WTC11 (cell line): ENCODE data around the gene ZBTB32. TPM values are rescaled to one million over a fixed set of nuclear protein-coding genes. Genes with fewer than 3 reads are reported as not detected.

Source experiments
- ATAC-seq: fragments of 200-7000 bp; cut with Tn5 transposase; 2 replicates; pipeline ENCODE4 v1.10.0; 2021; ENCODE audit warnings: mild to moderate bottlenecking, moderate library complexity
- CTCF ChIA-PET: fragments of 300-600 bp; sonication (Branson Sonifier 250); formaldehyde crosslinking; loops from one replicate; lab custom pipeline; 2021; ENCODE audit warnings: antibody characterized with exemption; lab: Charles Lee
- POLR2A ChIA-PET: fragments of 350-600 bp; sonication (Branson Sonifier 250); formaldehyde crosslinking; loops from one replicate; lab custom pipeline; 2021; ENCODE audit warnings: antibody characterized with exemption; lab: Charles Lee
- DNase-seq: peaks from one replicate; pipeline ENCODE4 v3.0.0; 2021; ENCODE audit warnings: low spot score
- H3K27ac Mint-ChIP-seq: 2 replicates; pipeline ENCODE4 v1.8.0; 2021; ENCODE audit warnings: mixed read lengths
- H3K27me3 Mint-ChIP-seq: 2 replicates; pipeline ENCODE4 v1.8.0; 2021; ENCODE audit warnings: low read depth, mild to moderate bottlenecking, moderate library complexity, mixed read lengths
- H3K36me3 Mint-ChIP-seq: 2 replicates; pipeline ENCODE4 v1.8.0; 2021; ENCODE audit warnings: mixed read lengths
- H3K4me1 Mint-ChIP-seq: 2 replicates; pipeline ENCODE4 v1.8.0; 2022; ENCODE audit warnings: mixed read lengths
- H3K4me3 Mint-ChIP-seq: 2 replicates; pipeline ENCODE4 v1.8.0; 2021; ENCODE audit warnings: mild to moderate bottlenecking, moderate library complexity, mixed read lengths
- H3K9me3 Mint-ChIP-seq: 2 replicates; pipeline ENCODE4 v1.8.0; 2021; ENCODE audit warnings: mixed read lengths
- CREB1 ChIP-seq: sonication (generic); formaldehyde crosslinking; IDR thresholded peaks from 2 replicates; pipeline ENCODE4 v1.8.0; 2023; ENCODE audit warnings: mild to moderate bottlenecking, missing genetic modification reagents
- E2F1 ChIP-seq: sonication (generic); formaldehyde crosslinking; IDR thresholded peaks from 2 replicates; pipeline ENCODE4 v1.8.0; 2022; ENCODE audit warnings: mild to moderate bottlenecking, missing genetic modification reagents
- ERG ChIP-seq: fragments of 250-450 bp; sonication (Bioruptor Pico); IDR thresholded peaks from 2 replicates; pipeline ENCODE4 v1.8.0; 2021; ENCODE audit warnings: mild to moderate bottlenecking
- IRF2 ChIP-seq: sonication (generic); formaldehyde crosslinking; IDR thresholded peaks from 2 replicates; pipeline ENCODE4 v1.8.0; 2022; ENCODE audit warnings: low read depth, missing genetic modification reagents, borderline replicate concordance
- JAZF1 ChIP-seq: fragments of 250-450 bp; sonication (Bioruptor Pico); IDR thresholded peaks from 2 replicates; pipeline ENCODE4 v1.9.0; 2021; ENCODE audit warnings: moderate library complexity, mild to moderate bottlenecking, inconsistent platforms
- KAT7 ChIP-seq: sonication (generic); formaldehyde crosslinking; IDR thresholded peaks from 2 replicates; pipeline ENCODE4 v1.8.1; 2023; ENCODE audit warnings: missing genetic modification reagents, mild to moderate bottlenecking, borderline replicate concordance
- MAX ChIP-seq: sonication (generic); formaldehyde crosslinking; IDR thresholded peaks from 2 replicates; pipeline ENCODE4 v1.8.0; 2022; ENCODE audit warnings: mild to moderate bottlenecking, missing genetic modification reagents
- MLX ChIP-seq: sonication (generic); formaldehyde crosslinking; IDR thresholded peaks from 2 replicates; pipeline ENCODE4 v1.8.1; 2023; ENCODE audit warnings: mild to moderate bottlenecking, missing genetic modification reagents, moderate library complexity
- MYBL2 ChIP-seq: sonication (generic); formaldehyde crosslinking; IDR thresholded peaks from 2 replicates; pipeline ENCODE4 v1.8.1; 2023; ENCODE audit warnings: mild to moderate bottlenecking, moderate library complexity, missing genetic modification reagents
- NR2C2 ChIP-seq: sonication (generic); formaldehyde crosslinking; IDR thresholded peaks from 2 replicates; pipeline ENCODE4 v1.8.0; 2022; ENCODE audit warnings: mild to moderate bottlenecking, missing genetic modification reagents
- OVOL2 ChIP-seq: fragments of 250-450 bp; sonication (Bioruptor Pico); IDR thresholded peaks from 2 replicates; pipeline ENCODE4 v1.9.0; 2021; ENCODE audit warnings: mild to moderate bottlenecking, borderline replicate concordance
- PREB ChIP-seq: sonication (generic); formaldehyde crosslinking; IDR thresholded peaks from 2 replicates; pipeline ENCODE4 v1.8.1; 2022; ENCODE audit warnings: mild to moderate bottlenecking, missing genetic modification reagents, moderate library complexity, borderline replicate concordance
- PRRX2 ChIP-seq: fragments of 250-450 bp; sonication (Bioruptor Pico); IDR thresholded peaks from 2 replicates; pipeline ENCODE4 v1.8.0; 2021; ENCODE audit warnings: mild to moderate bottlenecking
- SMAD4 ChIP-seq: sonication (generic); formaldehyde crosslinking; IDR thresholded peaks from 2 replicates; pipeline ENCODE4 v1.8.0; 2022; ENCODE audit warnings: mild to moderate bottlenecking, missing genetic modification reagents
- TCF7 ChIP-seq: sonication (generic); formaldehyde crosslinking; IDR thresholded peaks from 2 replicates; pipeline ENCODE4 v1.8.0; 2022; ENCODE audit warnings: mild to moderate bottlenecking, low read depth, missing genetic modification reagents, moderate library complexity
- TEAD1 ChIP-seq: sonication (generic); formaldehyde crosslinking; IDR thresholded peaks from 2 replicates; pipeline ENCODE4 v1.8.0; 2022; ENCODE audit warnings: mild to moderate bottlenecking, missing genetic modification reagents
- TP53 ChIP-seq: sonication (generic); formaldehyde crosslinking; IDR thresholded peaks from 2 replicates; pipeline ENCODE4 v1.8.1; 2023; ENCODE audit warnings: mild to moderate bottlenecking, missing genetic modification reagents
- ZBTB21 ChIP-seq: sonication (generic); formaldehyde crosslinking; IDR thresholded peaks from 2 replicates; pipeline ENCODE4 v1.8.1; 2023; ENCODE audit warnings: mild to moderate bottlenecking, missing genetic modification reagents, borderline replicate concordance
- ZNF263 ChIP-seq: sonication (generic); formaldehyde crosslinking; IDR thresholded peaks from 2 replicates; pipeline ENCODE4 v1.8.1; 2022; ENCODE audit warnings: low read depth, mild to moderate bottlenecking, moderate library complexity, missing genetic modification reagents
- ZNF396 ChIP-seq: fragments of 250-450 bp; sonication (Bioruptor Pico); IDR thresholded peaks from 2 replicates; pipeline ENCODE4 v1.8.0; 2021; ENCODE audit warnings: mild to moderate bottlenecking, moderate library complexity, borderline replicate concordance
- ZNF671 ChIP-seq: fragments of 250-450 bp; sonication (Bioruptor Pico); IDR thresholded peaks from 2 replicates; pipeline ENCODE4 v1.8.0; 2021; ENCODE audit warnings: mild to moderate bottlenecking
- total RNA-seq: library from RNA; stranded (reverse); gene quantifications from 3 replicates; pipeline ENCODE4 v1.2.3, GENCODE V29; 2021
- TF ChIP-seq, protein P1 (sequence below): sonication (generic); formaldehyde crosslinking; IDR thresholded peaks from 2 replicates; pipeline ENCODE4 v1.8.1; 2022; ENCODE audit warnings: low read depth, mild to moderate bottlenecking, moderate library complexity, missing genetic modification reagents, borderline replicate concordance
- TF ChIP-seq, protein P2 (sequence below): sonication (generic); formaldehyde crosslinking; IDR thresholded peaks from 2 replicates; pipeline ENCODE4 v1.8.0; 2022; ENCODE audit warnings: mild to moderate bottlenecking, missing genetic modification reagents
- TF ChIP-seq, protein P3 (sequence below): sonication (generic); formaldehyde crosslinking; IDR thresholded peaks from 2 replicates; pipeline ENCODE4 v1.8.0; 2023; ENCODE audit warnings: mild to moderate bottlenecking, missing genetic modification reagents

ZBTB32 gene
- total RNA-seq, 1 experiment from 2014 or later, result 0.11 TPM

GRCh38 chr19:35715355-35715809 is 11.0 kb downstream of the ZBTB32 start:
- peak; percentile 8; the same call in 1 of the 2 replicates for TF ChIP-seq KAT7 (CRISPR knock-in tag)
- no peak for TF ChIP-seq ZNF263
- no peak for TF ChIP-seq TEAD1
- TF ChIP-seq ZNF671, result no peak
- no peaks in the 10 kb centered on the region for H3K9me3 Mint-ChIP-seq
- H3K4me1 Mint-ChIP-seq, result peaks cover 46% of the 10 kb centered on the region
- peaks cover 3% of the 10 kb centered on the region for H3K36me3 Mint-ChIP-seq
- no peak overlapping the region for H3K27ac Mint-ChIP-seq
- no peak for ATAC-seq
- H3K27me3 Mint-ChIP-seq, result no peaks in the 10 kb centered on the region
- ChIA-PET CTCF (interaction anchor here (1.3 to 2.7 kb wide), 6 partner anchors 13 to 205 kb away, joined by 3 to 16 read pairs (median 6); no protein-coding TSS in a partner anchor), POLR2A (interaction anchor here (4.0 kb wide), 1 partner anchor 12 kb away, joined by 14 read pairs; the partner anchor contains the start of gene ZBTB32)
- DNase-seq, result no peak
- peak overlapping the region; percentile 83 for H3K4me3 Mint-ChIP-seq

DNA sequence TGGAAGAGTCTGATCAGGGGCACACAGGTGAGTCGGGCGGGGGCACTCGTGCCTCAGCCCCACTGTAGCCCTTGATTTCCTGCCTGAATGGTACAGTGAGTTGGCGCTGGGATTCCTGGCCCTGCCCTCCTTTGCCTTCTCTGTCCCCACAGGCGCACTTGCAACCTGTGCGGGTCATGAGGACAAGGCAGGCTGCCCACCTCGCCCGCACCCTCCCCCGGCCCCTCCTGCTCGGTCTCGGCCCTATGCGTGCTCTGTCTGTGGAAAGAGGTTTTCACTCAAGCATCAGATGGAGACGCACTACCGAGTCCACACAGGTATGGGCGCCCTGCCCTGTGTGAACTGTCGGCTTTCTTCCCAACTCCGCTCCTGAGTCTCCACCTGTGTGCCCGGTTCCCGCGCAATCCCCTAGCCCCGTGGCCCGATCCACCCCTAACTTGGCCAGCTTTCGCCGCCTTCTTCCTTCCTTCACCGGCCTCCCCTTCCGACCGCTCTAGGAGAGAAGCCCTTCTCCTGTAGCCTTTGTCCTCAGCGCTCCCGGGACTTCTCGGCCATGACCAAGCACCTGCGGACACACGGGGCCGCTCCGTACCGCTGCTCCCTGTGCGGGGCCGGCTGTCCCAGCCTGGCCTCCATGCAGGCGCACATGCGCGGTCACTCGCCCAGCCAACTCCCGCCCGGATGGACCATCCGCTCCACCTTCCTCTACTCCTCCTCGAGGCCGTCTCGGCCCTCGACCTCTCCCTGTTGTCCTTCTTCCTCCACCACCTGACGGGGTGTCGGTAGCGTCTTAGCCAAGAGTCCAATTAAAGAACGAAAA is 11.8 kb downstream of the ZBTB32 start:
- ChIA-PET CTCF (interaction anchor here (0.6 to 2.7 kb wide), 5 partner anchors 13 to 158 kb away, joined by 3 to 16 read pairs (median 3); no protein-coding TSS in a partner anchor), POLR2A (no interaction called here)
- ATAC-seq (peak; percentile 3), DNase-seq (no peak)
- H3K9me3 Mint-ChIP-seq, result no peaks in the 10 kb centered on the region
- H3K4me1 Mint-ChIP-seq, result peaks cover 43% of the 10 kb centered on the region
- H3K4me3 Mint-ChIP-seq, result peak overlapping the region; percentile 83
- H3K27me3 Mint-ChIP-seq, result no peaks in the 10 kb centered on the region
- peaks cover 3% of the 10 kb centered on the region for H3K36me3 Mint-ChIP-seq
- peak overlapping the region; percentile 97 for H3K27ac Mint-ChIP-seq
- TF ChIP-seq PRRX2 (CRISPR knock-in tag) (no peak), TP53 (CRISPR knock-in tag) (no peak), CREB1 (CRISPR knock-in tag) (no peak), MAX (CRISPR knock-in tag) (peak; percentile 86), ZBTB21 (CRISPR knock-in tag) (no peak; the same call in 1 of the 2 replicates), JAZF1 (CRISPR knock-in tag) (no peak), MYBL2 (no peak), ERG (CRISPR knock-in tag) (no peak), MLX (CRISPR knock-in tag) (no peak), ZNF263 (no peak; the same call in 1 of the 2 replicates), TCF7 (CRISPR knock-in tag) (no peak), E2F1 (CRISPR knock-in tag) (no peak), PREB (CRISPR knock-in tag) (no peak), NR2C2 (CRISPR knock-in tag) (no peak), OVOL2 (CRISPR knock-in tag) (no peak), IRF2 (CRISPR knock-in tag) (0 out of 2 replicates have a peak, but pooled peaks have one; percentile 56), ZNF396 (CRISPR knock-in tag) (no peak), SMAD4 (no peak)
- TF ChIP-seq, protein P1, sequence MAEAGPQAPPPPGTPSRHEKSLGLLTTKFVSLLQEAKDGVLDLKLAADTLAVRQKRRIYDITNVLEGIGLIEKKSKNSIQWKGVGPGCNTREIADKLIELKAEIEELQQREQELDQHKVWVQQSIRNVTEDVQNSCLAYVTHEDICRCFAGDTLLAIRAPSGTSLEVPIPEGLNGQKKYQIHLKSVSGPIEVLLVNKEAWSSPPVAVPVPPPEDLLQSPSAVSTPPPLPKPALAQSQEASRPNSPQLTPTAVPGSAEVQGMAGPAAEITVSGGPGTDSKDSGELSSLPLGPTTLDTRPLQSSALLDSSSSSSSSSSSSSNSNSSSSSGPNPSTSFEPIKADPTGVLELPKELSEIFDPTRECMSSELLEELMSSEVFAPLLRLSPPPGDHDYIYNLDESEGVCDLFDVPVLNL (CRISPR knock-in tag), result 0 out of 2 replicates have a peak, but pooled peaks have one; percentile 53
- TF ChIP-seq, protein P2, sequence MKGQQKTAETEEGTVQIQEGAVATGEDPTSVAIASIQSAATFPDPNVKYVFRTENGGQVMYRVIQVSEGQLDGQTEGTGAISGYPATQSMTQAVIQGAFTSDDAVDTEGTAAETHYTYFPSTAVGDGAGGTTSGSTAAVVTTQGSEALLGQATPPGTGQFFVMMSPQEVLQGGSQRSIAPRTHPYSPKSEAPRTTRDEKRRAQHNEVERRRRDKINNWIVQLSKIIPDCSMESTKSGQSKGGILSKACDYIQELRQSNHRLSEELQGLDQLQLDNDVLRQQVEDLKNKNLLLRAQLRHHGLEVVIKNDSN (CRISPR knock-in tag), result 0 out of 2 replicates have a peak, but pooled peaks have one; percentile 26
- TF ChIP-seq, protein P3, sequence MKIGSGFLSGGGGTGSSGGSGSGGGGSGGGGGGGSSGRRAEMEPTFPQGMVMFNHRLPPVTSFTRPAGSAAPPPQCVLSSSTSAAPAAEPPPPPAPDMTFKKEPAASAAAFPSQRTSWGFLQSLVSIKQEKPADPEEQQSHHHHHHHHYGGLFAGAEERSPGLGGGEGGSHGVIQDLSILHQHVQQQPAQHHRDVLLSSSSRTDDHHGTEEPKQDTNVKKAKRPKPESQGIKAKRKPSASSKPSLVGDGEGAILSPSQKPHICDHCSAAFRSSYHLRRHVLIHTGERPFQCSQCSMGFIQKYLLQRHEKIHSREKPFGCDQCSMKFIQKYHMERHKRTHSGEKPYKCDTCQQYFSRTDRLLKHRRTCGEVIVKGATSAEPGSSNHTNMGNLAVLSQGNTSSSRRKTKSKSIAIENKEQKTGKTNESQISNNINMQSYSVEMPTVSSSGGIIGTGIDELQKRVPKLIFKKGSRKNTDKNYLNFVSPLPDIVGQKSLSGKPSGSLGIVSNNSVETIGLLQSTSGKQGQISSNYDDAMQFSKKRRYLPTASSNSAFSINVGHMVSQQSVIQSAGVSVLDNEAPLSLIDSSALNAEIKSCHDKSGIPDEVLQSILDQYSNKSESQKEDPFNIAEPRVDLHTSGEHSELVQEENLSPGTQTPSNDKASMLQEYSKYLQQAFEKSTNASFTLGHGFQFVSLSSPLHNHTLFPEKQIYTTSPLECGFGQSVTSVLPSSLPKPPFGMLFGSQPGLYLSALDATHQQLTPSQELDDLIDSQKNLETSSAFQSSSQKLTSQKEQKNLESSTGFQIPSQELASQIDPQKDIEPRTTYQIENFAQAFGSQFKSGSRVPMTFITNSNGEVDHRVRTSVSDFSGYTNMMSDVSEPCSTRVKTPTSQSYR (CRISPR knock-in tag), result no peak
